Ishikawa (cell line): Measurements from ENCODE around the gene EXOC4.

Experiments
- CEBPB ChIP-seq: IDR thresholded peaks from 2 replicates; pipeline ENCODE4 v1.6.1; 2012
- CREB1 ChIP-seq: IDR thresholded peaks from 2 replicates; pipeline ENCODE4 v1.6.1; 2012; ENCODE audit warnings: low read depth
- EGR1 ChIP-seq: IDR thresholded peaks from 2 replicates; pipeline ENCODE4 v1.6.1; 2012
- EP300 ChIP-seq: IDR thresholded peaks from 2 replicates; pipeline ENCODE4 v1.6.1; 2012; ENCODE audit warnings: borderline replicate concordance
- FOXM1 ChIP-seq: IDR thresholded peaks from 2 replicates; pipeline ENCODE4 v1.6.1; 2012; ENCODE audit warnings: low read depth, borderline replicate concordance
- NFIC ChIP-seq: IDR thresholded peaks from 2 replicates; pipeline ENCODE4 v1.6.1; 2012
- RAD21 ChIP-seq: IDR thresholded peaks from 2 replicates; pipeline ENCODE4 v1.6.1; 2012; ENCODE audit warnings: low read depth
- TAF1 ChIP-seq: IDR thresholded peaks from 2 replicates; pipeline ENCODE4 v1.6.1; 2012; ENCODE audit warnings: low read depth, mild to moderate bottlenecking
- TCF12 ChIP-seq: IDR thresholded peaks from 2 replicates; pipeline ENCODE4 v1.6.1; 2012; ENCODE audit warnings: low read depth
- TEAD4 ChIP-seq: IDR thresholded peaks from 2 replicates; pipeline ENCODE4 v1.6.1; 2012
- YY1 ChIP-seq: IDR thresholded peaks from 2 replicates; pipeline ENCODE4 v1.6.1; 2012; ENCODE audit warnings: low read depth
- ZBTB7A ChIP-seq: IDR thresholded peaks from 2 replicates; pipeline ENCODE4 v1.6.1; 2012; ENCODE audit warnings: low read depth
- TF ChIP-seq, protein P1 (sequence below): IDR thresholded peaks from 2 replicates; pipeline ENCODE4 v1.6.1; 2012; ENCODE audit warnings: low read depth, mild to moderate bottlenecking
- TF ChIP-seq, protein P2 (sequence below): IDR thresholded peaks from 2 replicates; pipeline ENCODE4 v1.6.1; 2012
- TF ChIP-seq, protein P3 (sequence below): IDR thresholded peaks from 2 replicates; pipeline ENCODE4 v1.6.1; 2012

The EXOC4 gene

DNA sequence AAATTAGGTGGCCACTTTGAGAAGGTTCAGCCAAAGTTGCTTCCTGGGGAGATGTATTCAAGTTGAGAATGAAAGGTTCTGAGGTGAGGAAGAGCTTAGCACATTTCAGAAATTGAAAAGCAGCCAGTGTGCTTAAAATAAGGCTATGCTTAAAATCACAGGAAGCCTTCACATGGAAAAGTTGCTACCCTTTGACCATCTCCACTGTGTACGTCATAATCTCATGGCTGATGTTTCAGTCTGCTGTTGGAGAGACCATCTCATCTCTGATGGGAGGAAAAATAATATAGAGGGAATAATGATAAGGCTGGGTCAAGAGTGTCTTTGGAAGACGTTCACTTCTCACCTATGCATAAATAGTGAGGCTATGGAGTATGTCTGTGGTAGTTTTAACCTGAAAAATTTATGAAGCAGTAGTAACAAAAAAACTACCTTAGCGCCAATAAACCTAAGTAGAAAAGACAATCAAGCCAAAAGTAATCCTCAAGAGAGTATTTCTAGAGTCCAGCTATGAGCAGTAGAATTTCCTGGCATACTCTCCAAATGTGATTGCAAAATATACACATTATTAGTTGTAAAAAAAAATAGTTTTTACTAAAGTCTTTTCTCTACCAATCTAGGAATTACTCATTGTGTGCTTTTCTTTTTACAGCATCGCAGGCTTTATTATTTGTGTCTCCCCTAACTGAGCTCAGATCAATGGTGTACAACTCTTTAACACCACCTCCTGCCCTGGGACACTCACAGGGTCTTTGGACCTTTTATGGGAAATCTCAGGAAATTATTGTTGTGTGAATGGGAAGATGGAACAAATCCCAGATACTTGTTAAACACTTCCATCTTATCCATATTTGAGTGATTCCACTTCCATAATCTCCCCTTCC is 439.1 kb downstream of the EXOC4 start:
- TF ChIP-seq CEBPB (no peak), TEAD4 (no peak), FOXM1 (no peak), CREB1 (no peak)
- TF ChIP-seq, protein P1, sequence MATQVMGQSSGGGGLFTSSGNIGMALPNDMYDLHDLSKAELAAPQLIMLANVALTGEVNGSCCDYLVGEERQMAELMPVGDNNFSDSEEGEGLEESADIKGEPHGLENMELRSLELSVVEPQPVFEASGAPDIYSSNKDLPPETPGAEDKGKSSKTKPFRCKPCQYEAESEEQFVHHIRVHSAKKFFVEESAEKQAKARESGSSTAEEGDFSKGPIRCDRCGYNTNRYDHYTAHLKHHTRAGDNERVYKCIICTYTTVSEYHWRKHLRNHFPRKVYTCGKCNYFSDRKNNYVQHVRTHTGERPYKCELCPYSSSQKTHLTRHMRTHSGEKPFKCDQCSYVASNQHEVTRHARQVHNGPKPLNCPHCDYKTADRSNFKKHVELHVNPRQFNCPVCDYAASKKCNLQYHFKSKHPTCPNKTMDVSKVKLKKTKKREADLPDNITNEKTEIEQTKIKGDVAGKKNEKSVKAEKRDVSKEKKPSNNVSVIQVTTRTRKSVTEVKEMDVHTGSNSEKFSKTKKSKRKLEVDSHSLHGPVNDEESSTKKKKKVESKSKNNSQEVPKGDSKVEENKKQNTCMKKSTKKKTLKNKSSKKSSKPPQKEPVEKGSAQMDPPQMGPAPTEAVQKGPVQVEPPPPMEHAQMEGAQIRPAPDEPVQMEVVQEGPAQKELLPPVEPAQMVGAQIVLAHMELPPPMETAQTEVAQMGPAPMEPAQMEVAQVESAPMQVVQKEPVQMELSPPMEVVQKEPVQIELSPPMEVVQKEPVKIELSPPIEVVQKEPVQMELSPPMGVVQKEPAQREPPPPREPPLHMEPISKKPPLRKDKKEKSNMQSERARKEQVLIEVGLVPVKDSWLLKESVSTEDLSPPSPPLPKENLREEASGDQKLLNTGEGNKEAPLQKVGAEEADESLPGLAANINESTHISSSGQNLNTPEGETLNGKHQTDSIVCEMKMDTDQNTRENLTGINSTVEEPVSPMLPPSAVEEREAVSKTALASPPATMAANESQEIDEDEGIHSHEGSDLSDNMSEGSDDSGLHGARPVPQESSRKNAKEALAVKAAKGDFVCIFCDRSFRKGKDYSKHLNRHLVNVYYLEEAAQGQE, result no peak

- TF ChIP-seq, protein P2, sequence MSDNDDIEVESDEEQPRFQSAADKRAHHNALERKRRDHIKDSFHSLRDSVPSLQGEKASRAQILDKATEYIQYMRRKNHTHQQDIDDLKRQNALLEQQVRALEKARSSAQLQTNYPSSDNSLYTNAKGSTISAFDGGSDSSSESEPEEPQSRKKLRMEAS, result no peak
- no peak for TF ChIP-seq ZBTB7A
Observed at GRCh38 chr7:133693281-133693680, 440.4 kb downstream of the EXOC4 start.

- TF ChIP-seq TCF12 (no peak), CREB1 (no peak)
- TF ChIP-seq, protein P3, sequence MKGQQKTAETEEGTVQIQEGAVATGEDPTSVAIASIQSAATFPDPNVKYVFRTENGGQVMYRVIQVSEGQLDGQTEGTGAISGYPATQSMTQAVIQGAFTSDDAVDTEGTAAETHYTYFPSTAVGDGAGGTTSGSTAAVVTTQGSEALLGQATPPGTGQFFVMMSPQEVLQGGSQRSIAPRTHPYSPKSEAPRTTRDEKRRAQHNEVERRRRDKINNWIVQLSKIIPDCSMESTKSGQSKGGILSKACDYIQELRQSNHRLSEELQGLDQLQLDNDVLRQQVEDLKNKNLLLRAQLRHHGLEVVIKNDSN, result no peak
Observed at GRCh38 chr7:133696056-133696455, 443.2 kb downstream of the EXOC4 start.

- no peak for TF ChIP-seq EP300
- TF ChIP-seq YY1, result no peak
- TF ChIP-seq CEBPB, result no peak
- TF ChIP-seq, protein P1, result no peak
- TF ChIP-seq RAD21, result no peak
- TF ChIP-seq ZBTB7A, result no peak
- TF ChIP-seq CREB1, result no peak
- TF ChIP-seq, protein P2, result no peak
- TF ChIP-seq TEAD4, result no peak
- TF ChIP-seq, protein P3, result no peak
- no peak for TF ChIP-seq FOXM1
- no peak for TF ChIP-seq EGR1
- no peak for TF ChIP-seq TCF12
- no peak for TF ChIP-seq TAF1
- TF ChIP-seq NFIC, result no peak
Observed at GRCh38 chr7:133697585-133697984, 444.7 kb downstream of the EXOC4 start.

- TF ChIP-seq TEAD4 (no peak), NFIC (no peak), CREB1 (no peak), FOXM1 (no peak), ZBTB7A (no peak), YY1 (no peak), RAD21 (no peak), CEBPB (no peak), TAF1 (no peak), TCF12 (no peak), EP300 (no peak)
- TF ChIP-seq, protein P3, result no peak
- TF ChIP-seq, protein P2, result no peak
- TF ChIP-seq, protein P1, result no peak
Observed at GRCh38 chr7:133698127-133698526, 445.2 kb downstream of the EXOC4 start.
